GM06990 (cell line): ENCODE data around the gene WDFY3.
"Not testable (repeated sequence)": the region's sequence is repeated elsewhere in the genome, so short reads cannot be mapped to it uniquely, and the experiment has no call there.

ENCODE experiments used
- DNase-seq: peaks from one replicate; pipeline ENCODE4 v3.0.0-alpha.2; 2011; ENCODE audit not compliant: insufficient read length; ENCODE audit errors: extremely low read depth
- H3K27me3 ChIP-seq: replicated peaks from 2 replicates; pipeline ENCODE4 v1.6.0; 2011; ENCODE audit warnings: low read length; ENCODE audit not compliant: control insufficient read depth, insufficient read depth
- H3K36me3 ChIP-seq: 2 replicates; pipeline ENCODE4 v1.5.1; 2011; ENCODE audit warnings: low read length; ENCODE audit not compliant: control insufficient read depth, insufficient read depth
- H3K4me3 ChIP-seq: replicated peaks from 2 replicates; pipeline ENCODE4 v1.5.1; 2011; ENCODE audit warnings: low read depth, mild to moderate bottlenecking, control low read depth, low read length
- CTCF ChIP-seq: IDR thresholded peaks from 2 replicates; pipeline ENCODE4 v1.5.1; 2011; ENCODE audit warnings: low read length, control low read depth, mild to moderate bottlenecking, inconsistent platforms; ENCODE audit not compliant: insufficient read depth, poor library complexity, severe bottlenecking

The WDFY3 gene

GRCh38 chr4:84673475-84674240, 292.8 kb downstream of the WDFY3 start:
- DNase-seq, result no peak
- Histone ChIP-seq H3K4me3 (no peak overlapping the region), H3K36me3 (no peaks in the 10 kb centered on the region), H3K27me3 (no peaks in the 10 kb centered on the region)
- no peak for TF ChIP-seq CTCF

DNA sequence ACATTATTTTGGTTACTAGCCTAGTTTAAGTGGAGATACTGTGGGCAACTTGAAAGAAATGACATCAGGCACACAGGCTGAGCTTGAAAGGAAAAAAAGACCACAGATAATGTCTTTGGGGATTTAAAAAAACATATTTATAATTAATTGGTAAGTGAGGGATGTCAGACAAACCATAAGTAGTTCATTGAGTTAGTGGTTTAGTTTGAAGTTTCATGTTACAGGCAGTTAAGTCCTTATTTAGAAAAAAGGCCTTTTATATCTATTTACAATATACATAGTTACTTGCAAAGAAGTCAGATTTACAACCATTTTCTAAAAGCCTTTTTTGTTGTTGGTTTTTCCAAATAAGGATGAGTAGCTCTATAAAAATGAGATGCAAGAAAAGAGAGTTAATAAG, 294.3 kb downstream of the WDFY3 start:
- no peak for DNase-seq
- Histone ChIP-seq H3K36me3 (no peaks in the 10 kb centered on the region), H3K4me3 (no peak overlapping the region), H3K27me3 (no peaks in the 10 kb centered on the region)
- no peak for TF ChIP-seq CTCF

GRCh38 chr4:84669201-84669600, 297.3 kb downstream of the WDFY3 start:
- no peak for DNase-seq
- TF ChIP-seq CTCF, result no peak
- Histone ChIP-seq H3K4me3 (no peak overlapping the region), H3K27me3 (no peaks in the 10 kb centered on the region), H3K36me3 (no peaks in the 10 kb centered on the region)

DNA sequence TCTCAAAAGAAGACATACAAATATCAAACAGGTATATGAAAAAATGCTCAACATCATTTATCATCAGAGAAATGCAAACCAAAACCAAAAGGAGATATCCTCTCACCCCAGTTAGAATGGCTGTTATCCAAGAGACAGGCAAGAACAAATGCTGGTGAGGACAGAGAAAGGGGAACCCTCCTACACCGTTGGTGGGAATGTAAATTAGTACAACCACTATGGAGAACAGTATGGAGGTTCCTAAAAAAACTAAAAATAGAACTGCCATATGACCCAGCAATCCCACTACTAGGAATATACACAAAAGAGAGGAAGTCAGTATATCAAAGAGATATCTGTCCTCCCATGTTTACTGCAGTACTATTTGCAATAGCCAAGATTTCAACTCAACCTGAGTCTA, 300.1 kb downstream of the WDFY3 start:
- H3K36me3 ChIP-seq, result no peaks in the 10 kb centered on the region
- no peak for TF ChIP-seq CTCF
- no peak overlapping the region for H3K4me3 ChIP-seq
- H3K27me3 ChIP-seq, result no peaks in the 10 kb centered on the region
- no peak for DNase-seq

DNA sequence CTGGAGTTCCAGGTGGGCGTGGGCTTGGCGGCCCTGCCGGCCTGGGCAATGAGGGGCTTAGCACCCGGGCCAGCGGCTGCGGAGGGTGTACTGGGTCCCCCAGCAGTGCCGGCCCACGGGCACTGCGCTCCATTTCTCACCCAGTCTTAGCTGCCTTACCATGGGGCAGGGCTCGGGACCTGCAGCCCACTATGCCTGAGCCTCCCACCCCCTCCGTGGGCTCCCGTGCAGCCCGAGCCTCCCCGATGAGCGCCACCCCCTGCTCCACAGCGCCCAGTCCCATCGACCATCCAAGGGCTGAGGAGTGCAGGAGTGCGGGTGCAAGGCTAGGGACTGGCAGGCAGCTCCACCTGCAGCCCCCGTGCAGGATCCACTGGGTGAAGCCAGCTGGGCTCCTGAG, 301.7 kb downstream of the WDFY3 start:
- H3K27me3 ChIP-seq, DNase-seq, H3K36me3 ChIP-seq, H3K4me3 ChIP-seq: not testable (repeated sequence)

DNA sequence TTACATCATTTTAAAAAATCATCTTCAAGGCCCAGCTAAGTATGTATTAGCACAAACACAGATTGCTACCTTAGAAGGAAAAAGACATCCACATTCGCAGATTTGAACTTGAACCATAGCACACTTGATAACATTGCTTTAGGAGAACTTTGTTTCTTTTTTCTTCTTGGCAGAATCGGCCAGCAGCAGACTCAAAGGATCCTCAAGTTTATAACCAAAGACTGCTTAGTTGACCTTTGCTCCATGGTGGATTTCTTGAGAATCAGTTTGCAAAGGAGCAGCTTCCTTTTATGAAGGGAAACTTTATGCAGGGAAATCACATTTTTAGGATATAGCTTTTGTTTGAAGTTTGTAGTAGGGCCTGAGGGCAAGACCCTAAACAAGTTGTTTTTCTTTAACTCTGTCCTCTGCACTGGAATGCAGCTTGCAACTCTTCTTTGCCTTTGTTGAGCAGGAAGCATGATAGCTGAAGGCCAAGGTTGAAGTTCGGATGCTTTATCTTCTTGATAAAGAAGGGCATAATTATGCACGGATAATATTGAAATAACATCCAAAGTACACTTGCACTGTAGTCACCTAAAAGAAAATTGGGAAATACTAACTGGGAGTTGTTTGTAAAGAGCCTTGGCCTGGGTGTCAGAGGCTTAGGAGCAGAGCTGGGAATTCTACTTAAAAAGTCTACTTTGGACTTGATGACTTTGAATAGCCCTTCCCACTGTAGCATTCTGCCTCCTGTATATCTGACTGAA, 305.1 kb downstream of the WDFY3 start:
- TF ChIP-seq CTCF, result no peak
- no peak overlapping the region for H3K4me3 ChIP-seq
- no peaks in the 10 kb centered on the region for H3K27me3 ChIP-seq
- no peaks in the 10 kb centered on the region for H3K36me3 ChIP-seq
- DNase-seq, result no peak
